HCT116 (cell line): ENCODE measurements around the gene MTREX. TPM values are rescaled to one million over a fixed set of nuclear protein-coding genes. Genes with fewer than 3 reads are reported as not detected.

Source experiments
- ATAC-seq: fragments of 200-7000 bp; cut with Tn5 transposase; 2 replicates; pipeline ENCODE4 v1.9.1; 2020; ENCODE audit warnings: mild to moderate bottlenecking, moderate library complexity
- BruUV-seq: library from RNA; stranded (reverse); fragments of 400-500 nt; replicated peaks from 2 replicates; lab custom pipeline; 2021; lab: Mats Ljungman, UMichigan
- CTCF ChIA-PET: fragments of 300-600 bp; sonication (Branson Sonifier 250); formaldehyde crosslinking; loops from one replicate; lab custom pipeline; 2021; ENCODE audit warnings: antibody characterized with exemption; lab: Charles Lee
- POLR2A ChIA-PET: fragments of 300-600, 350-600 bp; sonication (Branson Sonifier 250); formaldehyde crosslinking; loops from one replicate; lab custom pipeline; 2021; ENCODE audit warnings: antibody characterized with exemption; lab: Charles Lee
- RAD21 ChIA-PET, 2 experiments: fragments of 300-600 bp; sonication (Branson Sonifier 250); formaldehyde crosslinking; loops; one replicate each; lab custom pipeline; 2023; ENCODE audit warnings: low total read pairs in 2 of 2; ENCODE audit not compliant: uncharacterized antibody in 2 of 2, unreplicated experiment in 2 of 2, low non-redundant PET in 1 of 2; lab: Charles Lee
- DNase-seq: peaks from one replicate; pipeline ENCODE4 v3.0.0-alpha.2; 2010; ENCODE audit warnings: low read depth, low spot score
- H2AFZ ChIP-seq: fragments of 200-600 bp; shearing (Covaris generic), sonication (generic); 2 replicates; pipeline ENCODE4 v1.6.1; 2017; ENCODE audit warnings: low read depth, mixed run types, mixed read lengths, antibody characterized with exemption, low read length; ENCODE audit not compliant: poor library complexity, severe bottlenecking
- H3K27ac ChIP-seq: 2 replicates; pipeline ENCODE4 v1.5.1; 2012; ENCODE audit warnings: low read depth, low read length
- H3K27me3 ChIP-seq: fragments of 200-600 bp; sonication (generic); 2 replicates; pipeline ENCODE4 v1.6.1; 2016; ENCODE audit warnings: mixed run types, low read length, mixed read lengths; ENCODE audit not compliant: insufficient read depth
- H3K36me3 ChIP-seq, 2 experiments: fragments of 200-500 bp in 1 of 2; fragments of 200-600 bp in 1 of 2; sonication (Bioruptor generic) in 1 of 2; sonication (generic) in 1 of 2; 2 replicates each; pipeline versions ENCODE4 v1.5.1 to v1.6.1; 2014 to 2016; ENCODE audit warnings: low read length in 2 of 2, inconsistent platforms in 1 of 2, mixed read lengths in 1 of 2, mixed run types in 1 of 2; ENCODE audit not compliant: insufficient read depth in 2 of 2, control insufficient read depth in 1 of 2
- H3K4me1 ChIP-seq, 2 experiments: fragments of 200-600 bp in 1 of 2; sonication (generic) in 1 of 2; 2 replicates each; pipeline versions ENCODE4 v1.5.1 to v1.6.1; 2012 to 2017; ENCODE audit warnings: low read length in 2 of 2, inconsistent platforms in 1 of 2, mild to moderate bottlenecking in 1 of 2, mixed read lengths in 1 of 2, mixed run types in 1 of 2, moderate library complexity in 1 of 2; ENCODE audit not compliant: insufficient read depth in 2 of 2, control insufficient read depth in 1 of 2
- H3K4me2 ChIP-seq: fragments of 200-600 bp; sonication (generic); 2 replicates; pipeline ENCODE4 v1.6.1; 2017; ENCODE audit warnings: mixed run types, low read length, mixed read lengths
- H3K4me3 ChIP-seq, 2 experiments: fragments of 200-600 bp in 1 of 2; sonication (generic) in 1 of 2; replicated peaks in 1 of 2; 2 replicates each; pipeline ENCODE4 v1.5.1; 2011 to 2016; ENCODE audit warnings: low read length in 2 of 2, control low read depth in 1 of 2, low read depth in 1 of 2, mild to moderate bottlenecking in 1 of 2, mixed read lengths in 1 of 2, mixed run types in 1 of 2
- H3K79me2 ChIP-seq: fragments of 200-600 bp; sonication (generic); 2 replicates; pipeline ENCODE4 v1.6.1; 2017; ENCODE audit warnings: mild to moderate bottlenecking, mixed run types, low read length, moderate library complexity, mixed read lengths; ENCODE audit not compliant: insufficient read depth
- H3K9ac ChIP-seq: fragments of 200-600 bp; sonication (generic); 2 replicates; pipeline ENCODE4 v1.6.1; 2016; ENCODE audit warnings: low read length, mixed read lengths
- H3K9me2 ChIP-seq: fragments of 200-600 bp; sonication (generic), shearing (Covaris generic); 2 replicates; pipeline ENCODE4 v1.6.1; 2017; ENCODE audit warnings: mixed run types, mild to moderate bottlenecking, moderate library complexity; ENCODE audit not compliant: insufficient read depth
- H3K9me3 ChIP-seq, 2 experiments: fragments of 200-500 bp in 1 of 2; fragments of 200-600 bp in 1 of 2; sonication (Bioruptor generic) in 1 of 2; sonication (generic) in 1 of 2; 2 replicates each; pipeline ENCODE4 v1.6.1; 2014 to 2017; ENCODE audit warnings: low read length in 2 of 2, mixed read lengths in 2 of 2, inconsistent platforms in 1 of 2, low read depth in 1 of 2, mild to moderate bottlenecking in 1 of 2, mixed run types in 1 of 2, moderate library complexity in 1 of 2; ENCODE audit not compliant: control insufficient read depth in 1 of 2, insufficient read depth in 1 of 2
- H4K20me1 ChIP-seq: fragments of 200-600 bp; sonication (generic), shearing (Covaris generic); 2 replicates; pipeline ENCODE4 v1.6.1; 2017; ENCODE audit warnings: mixed run types, mild to moderate bottlenecking, moderate library complexity; ENCODE audit not compliant: insufficient read depth
- CBX3 ChIP-seq: IDR thresholded peaks from 2 replicates; pipeline ENCODE4 v1.6.1; 2012; ENCODE audit warnings: low read depth
- EGR1 ChIP-seq: IDR thresholded peaks from 2 replicates; pipeline ENCODE4 v1.6.1; 2012; ENCODE audit warnings: low read depth
- ELF1 ChIP-seq: IDR thresholded peaks from 2 replicates; pipeline ENCODE4 v1.6.1; 2012; ENCODE audit warnings: low read depth, borderline replicate concordance
- EZH2 ChIP-seq: fragments of 200-600 bp; sonication (generic); IDR thresholded peaks from 2 replicates; pipeline ENCODE4 v1.6.1; 2017; ENCODE audit warnings: antibody characterized with exemption, mixed run types
- JUND ChIP-seq: IDR thresholded peaks from 2 replicates; pipeline ENCODE4 v1.6.1; 2012
- POLR2A ChIP-seq: IDR thresholded peaks from 2 replicates; pipeline ENCODE4 v1.7.0; 2011; ENCODE audit warnings: borderline replicate concordance; ENCODE audit not compliant: insufficient read depth, insufficient read length; ENCODE audit errors: extremely low read depth
- POLR2AphosphoS5 ChIP-seq: IDR thresholded peaks from 2 replicates; pipeline ENCODE4 v1.6.1; 2011; ENCODE audit warnings: mild to moderate bottlenecking, low read depth, low read length, moderate library complexity
- RAD21 ChIP-seq: IDR thresholded peaks from 2 replicates; pipeline ENCODE4 v1.6.1; 2012; ENCODE audit warnings: low read depth, mild to moderate bottlenecking
- SIN3A ChIP-seq: IDR thresholded peaks from 2 replicates; pipeline ENCODE4 v1.6.1; 2012; ENCODE audit warnings: low read depth
- YY1 ChIP-seq: IDR thresholded peaks from 2 replicates; pipeline ENCODE4 v1.6.1; 2011; ENCODE audit warnings: low read length, low read depth, moderate library complexity, mild to moderate bottlenecking; ENCODE audit not compliant: insufficient replicate concordance; ENCODE audit errors: extremely low read depth
- ZFX ChIP-seq: fragments of 450-650 bp; IDR thresholded peaks from 2 replicates; pipeline ENCODE4 v1.6.1; 2017
- ZNF274 ChIP-seq: fragments of 200-500 bp; sonication (Bioruptor generic); IDR thresholded peaks from 2 replicates; pipeline ENCODE4 v1.6.1; 2014; ENCODE audit warnings: mild to moderate bottlenecking, low read depth, low read length, inconsistent platforms
- intact Hi-C: fragments of 100-400 bp; cut with micrococcal nuclease; formaldehyde crosslinking; loops from 2 replicates; pipeline ENCODE4 v1.10.0; 2022
- total RNA-seq: library from RNA; stranded (reverse); gene quantifications from one replicate; pipeline ENCODE4 v1.2.1, GENCODE V29; 2021; ENCODE audit not compliant: unreplicated experiment
- TF ChIP-seq, protein P1 (sequence below): IDR thresholded peaks from 2 replicates; pipeline ENCODE4 v1.6.1; 2012
- TF ChIP-seq, protein P2 (sequence below): IDR thresholded peaks from 2 replicates; pipeline ENCODE4 v1.6.1; 2012; ENCODE audit warnings: low read depth
- TF ChIP-seq, protein P3 (sequence below), 3 experiments: fragments of 200-600 bp in 1 of 3; sonication (generic) in 1 of 3; IDR thresholded peaks in 2 of 3; conservative IDR thresholded peaks in 1 of 3; 2 replicates each; pipeline ENCODE4 v1.5.1; 2012 to 2017; ENCODE audit warnings: low read depth in 2 of 3, low read length in 2 of 3, antibody characterized with exemption in 1 of 3, borderline replicate concordance in 1 of 3, control low read depth in 1 of 3, mild to moderate bottlenecking in 1 of 3, mixed read lengths in 1 of 3, mixed run types in 1 of 3, moderate library complexity in 1 of 3; ENCODE audit not compliant: insufficient read depth in 1 of 3
- TF ChIP-seq, protein P4 (sequence below): IDR thresholded peaks from 2 replicates; pipeline ENCODE4 v1.6.1; 2012
- TF ChIP-seq, protein P5 (sequence below): IDR thresholded peaks from 2 replicates; pipeline ENCODE4 v1.6.1; 2011; ENCODE audit warnings: mild to moderate bottlenecking, low read length, moderate library complexity; ENCODE audit not compliant: insufficient replicate concordance; ENCODE audit errors: extremely low read depth

MTREX gene
- total RNA-seq, 1 experiment from 2014 or later: 101 TPM

DNA sequence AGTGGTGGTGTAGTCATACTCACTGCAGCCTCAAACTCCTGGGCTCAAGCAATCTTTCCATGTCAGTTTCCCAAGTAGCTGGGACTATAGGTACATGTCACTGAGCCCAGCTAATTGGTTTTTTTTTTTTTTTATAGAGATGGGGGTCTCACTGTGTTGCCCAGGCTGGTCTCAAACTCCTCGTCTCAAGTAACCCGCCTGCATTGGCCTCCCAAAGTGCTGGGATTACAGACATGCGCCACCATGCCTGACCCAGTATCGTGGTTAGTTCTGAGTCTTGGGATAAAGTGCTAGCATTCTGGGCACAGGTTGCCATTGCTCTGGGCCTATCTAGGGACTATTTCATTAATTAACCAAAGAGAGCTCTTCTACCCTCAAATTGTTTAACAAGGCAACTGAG is 118.7 kb downstream of the MTREX start:
- ChIA-PET CTCF (no interaction called here), RAD21 (no interaction called here), POLR2A (no interaction called here)
- Histone ChIP-seq H3K9ac (no peak overlapping the region), H2AFZ (no peak overlapping the region), H3K4me3 (no peak overlapping the region), H3K79me2 (no peaks in the 10 kb centered on the region), H3K4me2 (no peak overlapping the region), H3K9me2 (no peaks in the 10 kb centered on the region), H3K27ac (no peak overlapping the region), H3K9me3 (no peaks in the 10 kb centered on the region), H3K4me1 (no peaks in the 10 kb centered on the region), H3K27me3 (no peaks in the 10 kb centered on the region), H3K36me3 (peaks cover 24 to 52% of the 10 kb centered on the region in 2 experiments; a peak in 3 of 4 replicates), H4K20me1 (no peaks in the 10 kb centered on the region)
- DNase-seq: no peak
- intact Hi-C loops: no loop called here
- no peak for ATAC-seq
- TF ChIP-seq, protein P1, sequence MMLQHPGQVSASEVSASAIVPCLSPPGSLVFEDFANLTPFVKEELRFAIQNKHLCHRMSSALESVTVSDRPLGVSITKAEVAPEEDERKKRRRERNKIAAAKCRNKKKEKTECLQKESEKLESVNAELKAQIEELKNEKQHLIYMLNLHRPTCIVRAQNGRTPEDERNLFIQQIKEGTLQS: no peak
- TF ChIP-seq EGR1: no peak
- TF ChIP-seq ELF1: no peak
- TF ChIP-seq SIN3A: no peak
- no peak for TF ChIP-seq ZNF274
- TF ChIP-seq CBX3: no peak
- no peak for TF ChIP-seq JUND
- TF ChIP-seq, protein P2, sequence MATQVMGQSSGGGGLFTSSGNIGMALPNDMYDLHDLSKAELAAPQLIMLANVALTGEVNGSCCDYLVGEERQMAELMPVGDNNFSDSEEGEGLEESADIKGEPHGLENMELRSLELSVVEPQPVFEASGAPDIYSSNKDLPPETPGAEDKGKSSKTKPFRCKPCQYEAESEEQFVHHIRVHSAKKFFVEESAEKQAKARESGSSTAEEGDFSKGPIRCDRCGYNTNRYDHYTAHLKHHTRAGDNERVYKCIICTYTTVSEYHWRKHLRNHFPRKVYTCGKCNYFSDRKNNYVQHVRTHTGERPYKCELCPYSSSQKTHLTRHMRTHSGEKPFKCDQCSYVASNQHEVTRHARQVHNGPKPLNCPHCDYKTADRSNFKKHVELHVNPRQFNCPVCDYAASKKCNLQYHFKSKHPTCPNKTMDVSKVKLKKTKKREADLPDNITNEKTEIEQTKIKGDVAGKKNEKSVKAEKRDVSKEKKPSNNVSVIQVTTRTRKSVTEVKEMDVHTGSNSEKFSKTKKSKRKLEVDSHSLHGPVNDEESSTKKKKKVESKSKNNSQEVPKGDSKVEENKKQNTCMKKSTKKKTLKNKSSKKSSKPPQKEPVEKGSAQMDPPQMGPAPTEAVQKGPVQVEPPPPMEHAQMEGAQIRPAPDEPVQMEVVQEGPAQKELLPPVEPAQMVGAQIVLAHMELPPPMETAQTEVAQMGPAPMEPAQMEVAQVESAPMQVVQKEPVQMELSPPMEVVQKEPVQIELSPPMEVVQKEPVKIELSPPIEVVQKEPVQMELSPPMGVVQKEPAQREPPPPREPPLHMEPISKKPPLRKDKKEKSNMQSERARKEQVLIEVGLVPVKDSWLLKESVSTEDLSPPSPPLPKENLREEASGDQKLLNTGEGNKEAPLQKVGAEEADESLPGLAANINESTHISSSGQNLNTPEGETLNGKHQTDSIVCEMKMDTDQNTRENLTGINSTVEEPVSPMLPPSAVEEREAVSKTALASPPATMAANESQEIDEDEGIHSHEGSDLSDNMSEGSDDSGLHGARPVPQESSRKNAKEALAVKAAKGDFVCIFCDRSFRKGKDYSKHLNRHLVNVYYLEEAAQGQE: no peak
- TF ChIP-seq, protein P3, sequence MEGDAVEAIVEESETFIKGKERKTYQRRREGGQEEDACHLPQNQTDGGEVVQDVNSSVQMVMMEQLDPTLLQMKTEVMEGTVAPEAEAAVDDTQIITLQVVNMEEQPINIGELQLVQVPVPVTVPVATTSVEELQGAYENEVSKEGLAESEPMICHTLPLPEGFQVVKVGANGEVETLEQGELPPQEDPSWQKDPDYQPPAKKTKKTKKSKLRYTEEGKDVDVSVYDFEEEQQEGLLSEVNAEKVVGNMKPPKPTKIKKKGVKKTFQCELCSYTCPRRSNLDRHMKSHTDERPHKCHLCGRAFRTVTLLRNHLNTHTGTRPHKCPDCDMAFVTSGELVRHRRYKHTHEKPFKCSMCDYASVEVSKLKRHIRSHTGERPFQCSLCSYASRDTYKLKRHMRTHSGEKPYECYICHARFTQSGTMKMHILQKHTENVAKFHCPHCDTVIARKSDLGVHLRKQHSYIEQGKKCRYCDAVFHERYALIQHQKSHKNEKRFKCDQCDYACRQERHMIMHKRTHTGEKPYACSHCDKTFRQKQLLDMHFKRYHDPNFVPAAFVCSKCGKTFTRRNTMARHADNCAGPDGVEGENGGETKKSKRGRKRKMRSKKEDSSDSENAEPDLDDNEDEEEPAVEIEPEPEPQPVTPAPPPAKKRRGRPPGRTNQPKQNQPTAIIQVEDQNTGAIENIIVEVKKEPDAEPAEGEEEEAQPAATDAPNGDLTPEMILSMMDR (IDR thresholded peaks at IDR 0.05 in 2 of 3, conservative IDR thresholded peaks at IDR 0.05 in 1 of 3; ENCODE audit: borderline replicate concordance in 1 of 3, insufficient read depth in 1 of 3, low read depth in 2 of 3, low read length in 2 of 3): no peak
- TF ChIP-seq RAD21: no peak
- TF ChIP-seq, protein P4, sequence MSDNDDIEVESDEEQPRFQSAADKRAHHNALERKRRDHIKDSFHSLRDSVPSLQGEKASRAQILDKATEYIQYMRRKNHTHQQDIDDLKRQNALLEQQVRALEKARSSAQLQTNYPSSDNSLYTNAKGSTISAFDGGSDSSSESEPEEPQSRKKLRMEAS: no peak
- TF ChIP-seq, protein P5, sequence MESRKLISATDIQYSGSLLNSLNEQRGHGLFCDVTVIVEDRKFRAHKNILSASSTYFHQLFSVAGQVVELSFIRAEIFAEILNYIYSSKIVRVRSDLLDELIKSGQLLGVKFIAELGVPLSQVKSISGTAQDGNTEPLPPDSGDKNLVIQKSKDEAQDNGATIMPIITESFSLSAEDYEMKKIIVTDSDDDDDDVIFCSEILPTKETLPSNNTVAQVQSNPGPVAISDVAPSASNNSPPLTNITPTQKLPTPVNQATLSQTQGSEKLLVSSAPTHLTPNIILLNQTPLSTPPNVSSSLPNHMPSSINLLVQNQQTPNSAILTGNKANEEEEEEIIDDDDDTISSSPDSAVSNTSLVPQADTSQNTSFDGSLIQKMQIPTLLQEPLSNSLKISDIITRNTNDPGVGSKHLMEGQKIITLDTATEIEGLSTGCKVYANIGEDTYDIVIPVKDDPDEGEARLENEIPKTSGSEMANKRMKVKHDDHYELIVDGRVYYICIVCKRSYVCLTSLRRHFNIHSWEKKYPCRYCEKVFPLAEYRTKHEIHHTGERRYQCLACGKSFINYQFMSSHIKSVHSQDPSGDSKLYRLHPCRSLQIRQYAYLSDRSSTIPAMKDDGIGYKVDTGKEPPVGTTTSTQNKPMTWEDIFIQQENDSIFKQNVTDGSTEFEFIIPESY: no peak
- no peak for TF ChIP-seq EZH2
- TF ChIP-seq ZFX: no peak
- TF ChIP-seq POLR2A: no peak
- no peak for TF ChIP-seq POLR2AphosphoS5
- no peak for TF ChIP-seq YY1
- BruUV-seq: no TSS peak
